GM18520 (cell line): Measurements from ENCODE around the gene DTNB.

Source experiments
- ATAC-seq: cut with Tn5 transposase; IDR thresholded peaks from one replicate; pipeline ENCODE4 v1.9.1; 2021; ENCODE audit not compliant: unreplicated experiment

Gene DTNB

GRCh38 chr2:25473758-25474340 is 199.5 kb downstream of the DTNB start:
- no peak for ATAC-seq

DNA sequence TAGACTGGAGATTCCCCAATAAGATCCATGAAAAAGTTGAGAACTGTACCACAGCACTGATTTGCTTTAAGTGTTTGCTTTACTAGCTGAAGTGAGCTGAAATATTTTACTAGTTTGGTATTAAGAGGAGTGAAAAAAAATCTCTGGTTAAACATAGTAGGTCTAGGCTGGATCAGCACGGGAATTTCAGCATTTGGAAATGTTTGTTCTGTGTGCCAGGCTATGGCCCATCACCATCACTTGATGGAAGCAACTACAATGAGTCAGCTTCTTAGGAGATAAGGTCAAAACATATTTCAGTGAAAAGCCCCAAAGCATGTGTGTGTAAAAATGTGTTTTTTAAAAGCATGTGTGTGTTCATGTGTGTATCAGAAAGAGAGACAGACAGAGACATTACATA is 200.2 kb downstream of the DTNB start:
- ATAC-seq, result no peak

DNA sequence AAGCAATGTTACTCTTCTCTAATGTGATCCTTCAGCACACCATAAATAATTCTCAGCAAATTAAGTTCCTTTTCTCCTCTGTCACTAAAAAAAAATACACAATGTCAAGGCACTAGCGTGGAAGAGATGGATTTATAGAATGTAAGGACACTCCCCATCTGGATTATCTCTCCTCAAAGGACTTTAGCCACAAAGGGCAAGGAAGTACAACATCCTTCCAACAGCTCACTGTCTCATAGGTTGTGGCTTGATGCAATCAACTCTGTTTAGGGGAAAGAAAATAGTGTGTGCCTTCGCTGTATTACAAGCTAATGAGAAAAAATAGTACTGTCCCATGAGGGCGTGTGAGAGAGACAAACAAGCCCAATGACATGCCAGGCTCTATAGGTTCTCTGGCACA is 202.6 kb downstream of the DTNB start:
- no peak for ATAC-seq

GRCh38 chr2:25467743-25468142 is 205.6 kb downstream of the DTNB start:
- ATAC-seq, result no peak

- ATAC-seq, result no peak
These were observed 211.4 kb downstream of the DTNB start for GRCh38 chr2:25462021-25462420.

- ATAC-seq, result no peak
These were observed 213.0 kb downstream of the DTNB start for GRCh38 chr2:25460261-25460905.

DNA sequence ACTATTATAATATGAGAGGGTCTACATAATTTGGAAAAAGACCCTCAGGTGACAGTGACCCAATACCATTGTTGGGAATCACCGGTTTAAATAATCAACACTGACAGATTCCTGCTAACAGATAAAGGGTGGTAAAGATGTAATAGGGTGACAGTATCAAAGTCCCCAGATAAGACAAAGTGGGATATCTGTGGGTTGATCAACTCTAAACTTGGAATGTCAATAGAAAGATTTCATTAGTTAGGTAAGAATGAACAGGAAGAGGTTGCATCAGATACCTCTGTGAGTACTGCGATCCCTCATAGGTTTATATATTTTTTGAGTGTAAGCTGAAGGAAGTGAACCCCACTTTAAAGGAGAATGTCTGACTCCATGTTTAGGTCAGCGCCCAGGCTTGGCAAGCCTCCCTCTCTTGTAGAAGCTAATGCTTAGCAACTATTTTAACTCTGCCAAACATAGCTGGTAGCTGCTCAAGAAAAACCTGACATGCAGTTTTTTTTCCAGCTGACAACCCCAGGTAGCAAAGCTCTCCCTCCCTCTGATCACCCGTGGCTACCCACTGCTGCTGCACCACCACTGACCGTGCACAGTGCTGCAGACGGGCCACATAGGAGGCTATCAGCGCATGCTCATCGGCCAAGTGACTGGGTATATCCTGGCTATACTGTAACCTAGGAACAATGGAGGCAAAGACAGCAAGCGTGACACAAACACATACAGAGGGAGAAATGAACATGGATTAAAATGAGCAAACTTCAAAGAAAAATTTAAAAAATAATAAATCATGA is 218.4 kb downstream of the DTNB start:
- no peak for ATAC-seq

DNA sequence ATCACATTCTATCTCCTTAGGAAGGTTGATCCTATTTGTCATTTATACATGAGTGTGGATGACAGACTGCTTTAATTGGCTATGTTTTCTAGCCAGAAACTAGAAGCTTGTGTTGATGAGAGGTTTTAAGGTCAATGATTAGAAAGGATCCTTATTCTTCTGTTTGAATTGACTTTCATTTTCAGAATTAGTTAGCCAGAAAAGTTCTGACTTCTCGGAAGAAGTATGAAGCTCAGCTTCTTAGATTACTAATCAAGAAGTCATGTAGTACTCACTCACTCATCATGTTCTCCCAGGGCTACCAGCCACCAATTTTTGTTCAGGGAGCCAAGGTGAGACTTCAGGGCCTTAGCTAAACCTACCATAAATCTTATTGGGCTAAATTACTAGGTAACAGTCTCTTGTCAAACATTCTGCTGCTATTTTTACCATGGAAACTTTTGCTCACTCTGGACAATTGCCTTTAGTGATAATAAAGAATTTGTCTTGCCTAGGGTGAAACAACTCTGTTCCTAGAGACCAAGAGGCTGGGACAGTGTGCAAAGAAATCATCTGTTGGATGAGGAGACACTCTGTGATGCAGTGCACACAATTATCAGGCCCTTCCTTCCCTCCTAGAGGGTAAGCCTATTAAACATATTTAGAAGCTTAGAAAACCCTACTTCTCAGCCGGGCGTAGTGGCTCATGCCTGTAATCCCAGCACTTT is 220.0 kb downstream of the DTNB start:
- peak; percentile 78 for ATAC-seq

GRCh38 chr2:25448808-25449207 is 224.6 kb downstream of the DTNB start:
- ATAC-seq, result no peak

DNA sequence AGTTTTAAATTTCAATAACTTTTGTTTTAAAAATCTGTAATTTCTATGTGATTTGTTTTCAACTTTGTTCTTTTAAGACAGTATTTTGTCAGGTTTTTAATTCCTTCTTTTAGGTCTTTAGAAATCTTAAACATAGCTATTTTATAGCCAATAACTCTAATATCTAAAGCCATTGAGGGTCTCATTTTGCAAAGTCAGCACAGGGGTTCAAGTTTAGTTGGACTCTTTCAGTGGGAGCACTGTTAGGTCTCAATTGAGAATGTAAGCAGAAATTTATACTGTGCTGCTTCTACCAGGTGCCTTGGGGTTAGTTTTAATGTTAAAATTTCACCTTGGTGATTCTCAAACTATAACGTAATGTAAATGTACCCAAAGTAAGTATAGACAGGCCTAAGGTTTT is 226.4 kb downstream of the DTNB start:
- no peak for ATAC-seq

DNA sequence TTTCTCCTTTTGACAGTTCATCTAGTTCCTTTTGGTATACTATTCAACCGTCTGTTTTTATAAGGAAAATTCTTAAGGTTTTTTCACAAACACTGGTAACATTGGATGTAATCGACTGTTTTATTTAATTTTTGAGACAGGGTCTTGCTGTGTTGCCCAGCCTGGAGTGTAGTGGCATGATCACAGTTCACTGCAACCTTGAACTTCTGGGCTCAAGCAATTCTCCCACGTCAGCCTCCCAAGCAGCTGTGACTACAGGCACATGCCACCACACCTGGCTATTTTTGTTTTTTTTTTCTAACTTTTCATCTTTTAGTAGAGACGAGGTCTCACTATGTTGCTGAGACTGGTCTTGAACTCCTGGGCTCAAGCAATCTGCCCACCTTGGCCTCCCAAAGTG is 227.3 kb downstream of the DTNB start:
- no peak for ATAC-seq

DNA sequence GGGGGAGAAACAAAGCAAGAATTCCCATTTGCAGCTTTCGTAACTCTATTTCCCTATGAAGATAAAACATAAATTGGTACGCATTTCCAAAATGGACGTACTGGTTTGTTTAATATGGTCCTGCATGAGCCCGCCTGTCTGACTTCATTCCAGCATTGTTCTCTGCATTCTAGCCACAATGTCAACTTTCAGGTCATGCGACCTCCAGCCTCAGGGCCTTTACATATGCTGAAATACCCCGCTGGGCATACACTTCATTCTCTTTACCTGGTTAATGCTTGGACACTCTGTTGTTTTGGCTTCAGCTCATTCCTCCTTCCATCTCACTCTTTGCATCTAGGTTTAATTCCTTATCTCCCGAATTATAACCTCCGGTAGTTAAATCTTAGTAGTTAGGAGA is 227.9 kb downstream of the DTNB start:
- ATAC-seq, result no peak

- no peak for ATAC-seq
These were observed 228.6 kb downstream of the DTNB start for GRCh38 chr2:25444608-25445270.

DNA sequence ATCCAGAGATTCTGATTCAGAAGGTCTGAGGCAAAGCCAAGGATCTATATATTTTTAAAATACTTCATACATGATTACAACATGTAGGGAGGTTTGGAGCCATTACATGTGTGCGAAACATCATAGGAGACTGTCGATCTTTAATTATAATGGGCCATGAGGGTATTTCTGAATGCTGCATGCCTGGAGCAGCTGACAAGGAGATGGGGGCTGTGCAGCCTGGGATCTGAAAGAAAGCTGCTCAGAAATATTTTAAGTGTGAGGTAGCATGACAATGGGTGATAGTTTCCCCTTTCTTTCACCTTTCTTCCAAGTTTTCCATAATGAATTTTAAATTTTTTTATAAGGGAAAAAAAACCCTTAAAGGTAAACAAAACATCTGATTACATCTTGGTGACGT is 229.6 kb downstream of the DTNB start:
- no peak for ATAC-seq

GRCh38 chr2:25441353-25441752 is 232.0 kb downstream of the DTNB start:
- no peak for ATAC-seq

- ATAC-seq, result no peak
These were observed 234.6 kb downstream of the DTNB start for GRCh38 chr2:25438793-25439192.

- ATAC-seq, result no peak
These were observed 235.3 kb downstream of the DTNB start for GRCh38 chr2:25437881-25438662.

- no peak for ATAC-seq
These were observed 238.0 kb downstream of the DTNB start for GRCh38 chr2:25435421-25435820.

DNA sequence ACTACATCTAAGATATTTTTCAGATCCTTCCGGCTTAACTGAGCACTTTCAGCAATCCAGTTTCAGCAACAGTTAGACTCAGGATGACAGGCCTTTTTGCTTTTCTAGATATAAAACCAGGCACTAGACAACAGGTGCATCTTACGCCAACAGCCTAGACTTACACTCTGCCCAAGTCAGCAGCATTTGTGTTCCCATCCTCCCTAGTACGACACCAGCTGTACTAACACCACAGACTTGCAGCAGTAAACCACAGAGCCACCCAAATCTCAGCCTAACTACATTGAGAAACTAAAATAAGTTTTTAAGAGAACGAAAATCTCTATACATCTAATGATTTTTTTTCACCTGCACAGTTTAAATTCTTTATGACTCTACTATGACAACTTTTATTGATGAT is 241.8 kb downstream of the DTNB start:
- no peak for ATAC-seq

DNA sequence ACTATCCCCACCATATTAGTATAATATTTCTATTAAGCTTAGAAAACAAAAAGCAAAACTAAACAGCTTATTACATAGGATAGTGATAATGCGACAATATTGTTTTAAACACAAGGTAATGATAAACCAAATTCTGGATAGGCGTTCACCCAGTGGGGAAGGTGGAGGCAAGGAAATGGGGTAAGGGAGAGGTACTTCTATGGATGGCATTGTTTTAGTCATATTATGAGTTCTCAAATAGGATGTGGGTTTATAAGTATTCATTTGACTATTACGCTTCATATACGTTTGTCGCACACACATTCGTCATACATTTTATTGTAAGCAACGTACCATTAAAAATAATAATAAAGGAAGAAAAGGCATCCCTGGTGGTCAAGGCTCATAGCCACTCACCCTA is 242.8 kb downstream of the DTNB start:
- ATAC-seq, result no peak
